MV-4-11 (cell line): Measurements from ENCODE around the gene APLP2.
"Not testable (repeated sequence)": the region's sequence is repeated elsewhere in the genome, so short reads cannot be mapped to it uniquely, and the experiment has no call there.

Source experiments
- DNase-seq: peaks from one replicate; lab custom pipeline; 2025; lab: John Stamatoyannopoulos, UW

The APLP2 gene

DNA sequence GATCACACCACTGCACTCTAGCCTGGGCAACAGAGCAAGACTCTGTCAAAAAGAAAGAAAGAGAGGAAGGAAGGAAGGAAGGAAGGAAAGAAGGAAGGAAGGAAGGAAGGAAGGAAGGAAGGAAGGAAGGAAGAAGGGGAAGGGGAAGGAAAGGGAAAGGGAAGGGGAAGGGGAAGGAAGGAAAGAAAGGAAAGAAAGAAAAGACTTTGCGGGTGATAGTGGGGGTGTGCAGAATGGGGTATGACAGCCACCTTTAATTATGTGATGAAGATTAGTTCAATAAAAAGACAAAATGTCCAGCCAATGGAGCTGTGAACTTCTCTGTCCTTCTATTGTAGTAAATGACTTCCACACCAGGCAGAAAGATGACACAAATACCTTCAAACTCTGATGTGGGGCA lies 8.7 kb upstream of the APLP2 start:
- no peak for DNase-seq

- DNase-seq, result no peak
Observed at GRCh38 chr11:130062026-130062425, 7.7 kb upstream of the APLP2 start.

GRCh38 chr11:130063451-130063850 lies 6.2 kb upstream of the APLP2 start:
- no peak for DNase-seq

GRCh38 chr11:130064596-130064995 lies 5.1 kb upstream of the APLP2 start:
- DNase-seq, result peak; percentile 34

DNA sequence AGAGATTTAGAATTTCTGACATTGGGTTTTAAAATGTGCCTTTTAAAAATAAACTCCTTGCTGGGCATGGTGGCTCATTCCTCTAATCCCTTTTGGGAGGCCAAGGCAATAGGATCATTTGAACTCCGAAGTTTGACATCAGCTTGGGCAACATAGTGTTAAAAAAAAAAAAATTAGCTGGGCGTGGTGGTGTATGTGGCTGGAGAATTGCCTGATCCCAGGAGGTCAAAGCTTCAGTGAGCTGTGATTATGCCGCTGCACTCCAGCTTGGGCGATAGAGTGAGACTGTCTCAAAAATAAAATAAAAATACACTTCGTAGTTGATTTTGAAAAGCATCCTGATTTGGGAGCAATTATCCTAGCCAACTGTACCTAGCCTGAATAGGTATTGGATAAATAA lies 3.4 kb upstream of the APLP2 start:
- no peak for DNase-seq

DNA sequence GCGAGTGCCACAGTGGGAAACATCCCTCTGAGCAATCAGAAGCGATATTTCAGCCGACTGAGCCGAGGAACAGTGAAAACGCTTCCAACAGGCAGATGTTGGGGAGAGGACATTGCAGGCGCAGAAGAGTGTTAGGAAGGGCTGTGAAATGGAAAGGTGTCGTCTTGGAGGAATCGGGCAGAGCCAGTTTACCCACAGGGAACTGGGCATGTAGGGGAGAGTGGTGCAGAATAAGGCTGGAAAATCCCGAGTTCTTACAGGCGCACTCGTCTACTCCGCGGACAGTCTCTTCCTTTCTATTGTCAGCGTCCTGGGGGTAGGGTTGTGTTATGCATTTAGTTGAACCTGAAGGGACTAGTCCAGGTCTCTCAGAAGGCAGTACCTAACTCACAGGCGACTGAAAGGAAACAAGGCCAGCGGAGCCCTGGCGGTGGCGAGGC lies 1.1 kb upstream of the APLP2 start:
- DNase-seq, result no peak

GRCh38 chr11:130068986-130069658 lies 572 bp upstream of the APLP2 start:
- DNase-seq, result peak; percentile 72

DNA sequence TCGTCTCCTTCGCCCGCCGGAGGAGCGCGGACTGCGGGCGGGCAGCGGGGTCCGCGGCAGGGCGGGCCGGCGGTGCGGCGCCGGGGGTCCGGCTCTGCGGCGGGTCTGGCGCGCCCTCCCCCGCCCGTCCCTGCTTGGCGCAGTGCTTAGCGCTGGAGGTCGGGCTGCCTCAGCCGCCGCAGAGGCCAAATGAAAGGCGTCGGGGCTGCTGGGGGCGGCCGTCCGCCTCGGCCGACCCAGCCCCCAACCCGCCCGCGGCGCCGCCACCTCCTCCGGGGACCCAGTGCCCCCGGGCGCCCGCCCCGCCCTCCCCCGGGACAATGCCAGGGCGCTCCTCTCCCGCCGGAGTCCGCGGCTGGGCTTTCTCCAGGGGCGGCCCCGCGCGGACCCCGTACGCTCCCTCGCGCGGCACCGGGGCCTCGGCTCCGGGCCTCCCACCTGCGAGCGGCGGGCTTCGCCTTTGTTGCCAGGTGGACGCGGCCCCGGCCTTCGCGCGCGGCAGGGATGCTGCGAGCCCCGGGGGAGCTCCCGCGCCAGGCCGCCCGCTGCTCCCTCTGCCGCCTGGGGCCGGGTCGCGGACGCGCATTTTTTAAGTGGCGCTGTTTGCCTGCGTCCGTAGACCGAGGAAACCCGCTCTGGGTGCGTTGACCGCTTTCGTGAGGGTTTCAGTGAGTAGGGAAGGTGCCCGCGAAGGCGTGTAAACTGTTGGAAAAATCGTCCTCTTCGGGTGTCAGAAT lies 583 bp downstream of the APLP2 start:
- no peak for DNase-seq

DNA sequence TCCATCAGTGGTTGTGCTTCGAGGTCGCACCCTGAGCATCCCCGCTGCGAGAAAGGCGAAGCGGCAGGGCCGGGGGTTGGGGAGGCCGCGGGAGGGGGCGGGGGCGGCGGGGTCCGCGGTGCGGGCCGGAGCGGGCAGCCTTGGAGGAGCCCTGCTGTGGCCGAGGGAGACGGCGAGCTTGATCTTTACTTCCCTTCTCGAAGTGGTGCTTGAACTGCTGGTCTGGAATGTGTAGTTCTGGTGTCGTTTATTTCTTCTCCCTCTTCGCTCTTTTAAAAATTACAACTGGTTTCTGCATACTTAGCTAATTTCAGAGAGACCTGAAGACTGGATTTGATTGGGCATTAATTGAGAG lies 1.1 kb downstream of the APLP2 start:
- peak; percentile 44 for DNase-seq

GRCh38 chr11:130071211-130071712 lies 1.6 kb downstream of the APLP2 start:
- peak; percentile 18 for DNase-seq

- no peak for DNase-seq
Observed at GRCh38 chr11:130074736-130075135, 5.0 kb downstream of the APLP2 start.

- no peak for DNase-seq
Observed at GRCh38 chr11:130076778-130077481, 7.2 kb downstream of the APLP2 start.

- DNase-seq, result no peak
Observed at GRCh38 chr11:130077671-130078070, 8.0 kb downstream of the APLP2 start.

DNA sequence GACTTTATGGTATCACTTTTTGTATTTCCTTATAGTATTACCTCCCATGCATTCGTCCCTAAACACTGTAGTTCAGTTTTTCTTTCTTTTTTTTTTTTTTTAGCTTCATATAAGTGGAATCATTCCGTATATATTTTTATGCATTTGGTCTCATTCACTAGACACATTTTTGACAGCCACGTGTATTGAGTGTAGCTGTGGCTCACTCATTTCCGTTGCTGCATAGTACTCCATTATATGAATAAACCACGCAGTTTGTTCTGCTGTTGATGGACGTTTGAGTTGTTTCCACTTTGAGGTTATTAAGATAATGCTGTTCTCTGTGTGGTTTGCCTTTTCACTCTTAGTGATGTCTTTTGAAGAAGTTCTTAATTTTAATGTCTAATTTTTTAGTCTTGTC lies 8.4 kb downstream of the APLP2 start:
- no peak for DNase-seq

- DNase-seq, result no peak
Observed at GRCh38 chr11:130085671-130086290, 16.1 kb downstream of the APLP2 start.

- no peak for DNase-seq
Observed at GRCh38 chr11:130086669-130087068, 17.0 kb downstream of the APLP2 start.

GRCh38 chr11:130087294-130087926 lies 17.7 kb downstream of the APLP2 start:
- no peak for DNase-seq

DNA sequence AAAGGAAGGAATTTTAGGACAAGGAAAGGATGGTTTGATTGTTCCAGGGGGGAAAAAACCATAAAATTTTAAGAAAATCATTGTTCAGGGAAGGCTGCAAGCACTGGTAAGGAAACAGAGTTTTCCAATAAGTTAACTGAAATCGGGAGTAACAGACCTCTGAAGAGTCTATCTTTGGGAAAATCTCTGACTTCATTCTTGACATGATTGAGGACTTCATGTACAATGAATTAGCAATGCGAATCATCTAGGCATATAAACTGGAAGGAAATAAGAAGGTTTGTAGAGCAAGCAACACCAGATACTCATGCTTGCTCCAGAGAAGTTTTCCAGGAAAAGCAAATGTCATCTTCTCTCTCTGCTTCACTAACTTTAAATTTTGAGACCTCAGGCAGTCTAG lies 18.5 kb downstream of the APLP2 start:
- no peak for DNase-seq

GRCh38 chr11:130088919-130089673 lies 19.4 kb downstream of the APLP2 start:
- no peak for DNase-seq

- no peak for DNase-seq
Observed at GRCh38 chr11:130089674-130090073, 20.0 kb downstream of the APLP2 start.

GRCh38 chr11:130090517-130090916 lies 20.8 kb downstream of the APLP2 start:
- not testable (repeated sequence) for DNase-seq
